A549 (cell line): Measurements from ENCODE around the gene NRG3.

Experiments
- EP300 ChIP-seq, 2 experiments: fragments of >200 bp; sonication (Bioruptor Twin); formaldehyde crosslinking; IDR thresholded peaks; 2 replicates in 1 of 2; 3 replicates in 1 of 2; pipeline ENCODE4 v1.6.1; 2016 to 2017
- HOXB13 ChIP-seq: fragments of 250-450 bp; sonication (Bioruptor Pico); IDR thresholded peaks from 2 replicates; pipeline ENCODE4 v1.5.0; 2020; ENCODE audit warnings: low read depth, mild to moderate bottlenecking, moderate library complexity
- JUNB ChIP-seq: fragments of >200 bp; sonication (Bioruptor Twin); formaldehyde crosslinking; IDR thresholded peaks from 2 replicates; pipeline ENCODE4 v1.6.1; 2016
- MAFK ChIP-seq: fragments of 450-650 bp; IDR thresholded peaks from 2 replicates; pipeline ENCODE4 v1.6.1; 2014; ENCODE audit not compliant: partially characterized antibody
- PHF8 ChIP-seq: fragments of 200-600 bp; sonication (generic); IDR thresholded peaks from 2 replicates; pipeline ENCODE4 v1.6.1; 2016; ENCODE audit warnings: low read depth, mild to moderate bottlenecking, antibody characterized with exemption, moderate library complexity, borderline replicate concordance
- TF ChIP-seq, protein P1 (sequence below): fragments of 200-600 bp; sonication (generic); IDR thresholded peaks from 2 replicates; pipeline ENCODE4 v1.6.1; 2016; ENCODE audit warnings: antibody characterized with exemption, mild to moderate bottlenecking, moderate library complexity
- TF ChIP-seq, protein P2 (sequence below): fragments of >200 bp; sonication (Bioruptor Twin); formaldehyde crosslinking; IDR thresholded peaks from 3 replicates; pipeline ENCODE4 v1.5.1; 2016

DNA sequence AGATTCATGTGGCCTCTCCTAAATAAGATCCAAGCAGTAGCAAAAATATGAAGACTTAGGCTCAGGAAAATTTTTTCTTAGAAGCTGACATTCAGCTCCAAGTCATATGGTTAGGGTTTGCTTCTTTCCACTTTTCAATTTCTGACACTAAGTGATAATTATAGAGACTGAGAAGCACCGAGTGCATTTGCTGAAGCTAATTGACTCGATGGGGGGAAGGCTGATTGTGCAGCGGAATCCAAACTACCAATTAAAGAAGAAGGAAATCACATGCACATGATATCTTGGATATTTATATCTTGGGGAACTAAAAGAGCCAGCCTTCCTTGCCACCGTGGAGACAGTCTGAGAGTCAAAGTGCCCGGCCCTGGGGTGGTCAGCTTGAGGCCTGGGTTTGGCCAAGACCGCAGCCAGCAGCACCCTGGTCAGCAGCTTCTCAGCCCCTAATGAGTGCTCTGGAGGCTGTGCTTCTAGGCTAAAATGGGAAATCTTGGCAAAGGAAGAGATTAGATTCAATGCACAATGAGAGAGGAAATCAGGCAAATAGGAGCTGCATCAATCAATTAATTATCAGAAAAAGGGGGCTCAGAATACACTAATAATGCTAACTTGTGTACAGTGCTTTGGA, 589.3 kb downstream of the NRG3 start:
- TF ChIP-seq, protein P1, sequence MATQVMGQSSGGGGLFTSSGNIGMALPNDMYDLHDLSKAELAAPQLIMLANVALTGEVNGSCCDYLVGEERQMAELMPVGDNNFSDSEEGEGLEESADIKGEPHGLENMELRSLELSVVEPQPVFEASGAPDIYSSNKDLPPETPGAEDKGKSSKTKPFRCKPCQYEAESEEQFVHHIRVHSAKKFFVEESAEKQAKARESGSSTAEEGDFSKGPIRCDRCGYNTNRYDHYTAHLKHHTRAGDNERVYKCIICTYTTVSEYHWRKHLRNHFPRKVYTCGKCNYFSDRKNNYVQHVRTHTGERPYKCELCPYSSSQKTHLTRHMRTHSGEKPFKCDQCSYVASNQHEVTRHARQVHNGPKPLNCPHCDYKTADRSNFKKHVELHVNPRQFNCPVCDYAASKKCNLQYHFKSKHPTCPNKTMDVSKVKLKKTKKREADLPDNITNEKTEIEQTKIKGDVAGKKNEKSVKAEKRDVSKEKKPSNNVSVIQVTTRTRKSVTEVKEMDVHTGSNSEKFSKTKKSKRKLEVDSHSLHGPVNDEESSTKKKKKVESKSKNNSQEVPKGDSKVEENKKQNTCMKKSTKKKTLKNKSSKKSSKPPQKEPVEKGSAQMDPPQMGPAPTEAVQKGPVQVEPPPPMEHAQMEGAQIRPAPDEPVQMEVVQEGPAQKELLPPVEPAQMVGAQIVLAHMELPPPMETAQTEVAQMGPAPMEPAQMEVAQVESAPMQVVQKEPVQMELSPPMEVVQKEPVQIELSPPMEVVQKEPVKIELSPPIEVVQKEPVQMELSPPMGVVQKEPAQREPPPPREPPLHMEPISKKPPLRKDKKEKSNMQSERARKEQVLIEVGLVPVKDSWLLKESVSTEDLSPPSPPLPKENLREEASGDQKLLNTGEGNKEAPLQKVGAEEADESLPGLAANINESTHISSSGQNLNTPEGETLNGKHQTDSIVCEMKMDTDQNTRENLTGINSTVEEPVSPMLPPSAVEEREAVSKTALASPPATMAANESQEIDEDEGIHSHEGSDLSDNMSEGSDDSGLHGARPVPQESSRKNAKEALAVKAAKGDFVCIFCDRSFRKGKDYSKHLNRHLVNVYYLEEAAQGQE = no peak
- TF ChIP-seq, protein P2, sequence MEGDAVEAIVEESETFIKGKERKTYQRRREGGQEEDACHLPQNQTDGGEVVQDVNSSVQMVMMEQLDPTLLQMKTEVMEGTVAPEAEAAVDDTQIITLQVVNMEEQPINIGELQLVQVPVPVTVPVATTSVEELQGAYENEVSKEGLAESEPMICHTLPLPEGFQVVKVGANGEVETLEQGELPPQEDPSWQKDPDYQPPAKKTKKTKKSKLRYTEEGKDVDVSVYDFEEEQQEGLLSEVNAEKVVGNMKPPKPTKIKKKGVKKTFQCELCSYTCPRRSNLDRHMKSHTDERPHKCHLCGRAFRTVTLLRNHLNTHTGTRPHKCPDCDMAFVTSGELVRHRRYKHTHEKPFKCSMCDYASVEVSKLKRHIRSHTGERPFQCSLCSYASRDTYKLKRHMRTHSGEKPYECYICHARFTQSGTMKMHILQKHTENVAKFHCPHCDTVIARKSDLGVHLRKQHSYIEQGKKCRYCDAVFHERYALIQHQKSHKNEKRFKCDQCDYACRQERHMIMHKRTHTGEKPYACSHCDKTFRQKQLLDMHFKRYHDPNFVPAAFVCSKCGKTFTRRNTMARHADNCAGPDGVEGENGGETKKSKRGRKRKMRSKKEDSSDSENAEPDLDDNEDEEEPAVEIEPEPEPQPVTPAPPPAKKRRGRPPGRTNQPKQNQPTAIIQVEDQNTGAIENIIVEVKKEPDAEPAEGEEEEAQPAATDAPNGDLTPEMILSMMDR = no peak
- TF ChIP-seq EP300 (IDR thresholded peaks at IDR 0.05) (no peak), HOXB13 (CRISPR knock-in tag) (no peak), MAFK (no peak), JUNB (no peak), PHF8 (no peak)
